ENCODE data around the gene PLCL2.

DNA sequence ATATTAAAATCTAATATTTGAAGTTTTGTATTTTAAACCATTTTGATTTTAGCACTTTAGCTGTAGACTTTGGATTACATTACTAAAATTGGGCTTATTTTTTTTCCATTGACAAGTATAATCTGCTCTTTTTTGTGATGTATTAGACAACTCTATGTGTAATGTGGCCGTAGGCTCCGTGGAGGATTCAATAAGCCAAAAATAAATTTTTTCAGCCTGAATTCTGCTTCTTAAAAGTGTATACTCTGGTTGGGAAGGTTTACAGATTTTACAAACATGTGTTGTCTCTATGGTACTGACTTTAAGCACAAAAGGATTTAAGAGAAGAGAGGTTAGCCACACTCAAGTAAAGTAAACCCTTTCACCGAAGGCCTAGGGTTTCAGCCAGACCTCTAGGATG, 110.8 kb downstream of the PLCL2 start:
- TF ChIP-seq, protein P1, sequence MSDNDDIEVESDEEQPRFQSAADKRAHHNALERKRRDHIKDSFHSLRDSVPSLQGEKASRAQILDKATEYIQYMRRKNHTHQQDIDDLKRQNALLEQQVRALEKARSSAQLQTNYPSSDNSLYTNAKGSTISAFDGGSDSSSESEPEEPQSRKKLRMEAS (IDR thresholded peaks at IDR 0.05), result no peak
- TF ChIP-seq, protein P2, sequence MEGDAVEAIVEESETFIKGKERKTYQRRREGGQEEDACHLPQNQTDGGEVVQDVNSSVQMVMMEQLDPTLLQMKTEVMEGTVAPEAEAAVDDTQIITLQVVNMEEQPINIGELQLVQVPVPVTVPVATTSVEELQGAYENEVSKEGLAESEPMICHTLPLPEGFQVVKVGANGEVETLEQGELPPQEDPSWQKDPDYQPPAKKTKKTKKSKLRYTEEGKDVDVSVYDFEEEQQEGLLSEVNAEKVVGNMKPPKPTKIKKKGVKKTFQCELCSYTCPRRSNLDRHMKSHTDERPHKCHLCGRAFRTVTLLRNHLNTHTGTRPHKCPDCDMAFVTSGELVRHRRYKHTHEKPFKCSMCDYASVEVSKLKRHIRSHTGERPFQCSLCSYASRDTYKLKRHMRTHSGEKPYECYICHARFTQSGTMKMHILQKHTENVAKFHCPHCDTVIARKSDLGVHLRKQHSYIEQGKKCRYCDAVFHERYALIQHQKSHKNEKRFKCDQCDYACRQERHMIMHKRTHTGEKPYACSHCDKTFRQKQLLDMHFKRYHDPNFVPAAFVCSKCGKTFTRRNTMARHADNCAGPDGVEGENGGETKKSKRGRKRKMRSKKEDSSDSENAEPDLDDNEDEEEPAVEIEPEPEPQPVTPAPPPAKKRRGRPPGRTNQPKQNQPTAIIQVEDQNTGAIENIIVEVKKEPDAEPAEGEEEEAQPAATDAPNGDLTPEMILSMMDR (IDR thresholded peaks at IDR 0.05; ENCODE audit: low read depth, low read length, missing input control), result no peak
- TF ChIP-seq, protein P3, sequence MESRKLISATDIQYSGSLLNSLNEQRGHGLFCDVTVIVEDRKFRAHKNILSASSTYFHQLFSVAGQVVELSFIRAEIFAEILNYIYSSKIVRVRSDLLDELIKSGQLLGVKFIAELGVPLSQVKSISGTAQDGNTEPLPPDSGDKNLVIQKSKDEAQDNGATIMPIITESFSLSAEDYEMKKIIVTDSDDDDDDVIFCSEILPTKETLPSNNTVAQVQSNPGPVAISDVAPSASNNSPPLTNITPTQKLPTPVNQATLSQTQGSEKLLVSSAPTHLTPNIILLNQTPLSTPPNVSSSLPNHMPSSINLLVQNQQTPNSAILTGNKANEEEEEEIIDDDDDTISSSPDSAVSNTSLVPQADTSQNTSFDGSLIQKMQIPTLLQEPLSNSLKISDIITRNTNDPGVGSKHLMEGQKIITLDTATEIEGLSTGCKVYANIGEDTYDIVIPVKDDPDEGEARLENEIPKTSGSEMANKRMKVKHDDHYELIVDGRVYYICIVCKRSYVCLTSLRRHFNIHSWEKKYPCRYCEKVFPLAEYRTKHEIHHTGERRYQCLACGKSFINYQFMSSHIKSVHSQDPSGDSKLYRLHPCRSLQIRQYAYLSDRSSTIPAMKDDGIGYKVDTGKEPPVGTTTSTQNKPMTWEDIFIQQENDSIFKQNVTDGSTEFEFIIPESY (IDR thresholded peaks at IDR 0.05), result no peak
- no peak for TF ChIP-seq SP1 (IDR thresholded peaks at IDR 0.05)
- TF ChIP-seq, protein P4, sequence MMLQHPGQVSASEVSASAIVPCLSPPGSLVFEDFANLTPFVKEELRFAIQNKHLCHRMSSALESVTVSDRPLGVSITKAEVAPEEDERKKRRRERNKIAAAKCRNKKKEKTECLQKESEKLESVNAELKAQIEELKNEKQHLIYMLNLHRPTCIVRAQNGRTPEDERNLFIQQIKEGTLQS (IDR thresholded peaks at IDR 0.05), result no peak
